GM23338 (cell line): ENCODE data around the gene SERINC1. TPM values are rescaled to one million over a fixed set of nuclear protein-coding genes. Genes with fewer than 3 reads are reported as not detected.

Experiments used
- ATAC-seq: fragments of 200-7000 bp; cut with Tn5 transposase; 3 replicates; pipeline ENCODE4 v1.9.1; 2020
- DNase-seq: peaks from one replicate; pipeline ENCODE4 v3.0.0-alpha.2; 2015; ENCODE audit warnings: low spot score
- H2AFZ ChIP-seq: fragments of 200-600 bp; sonication (generic); 2 replicates; pipeline ENCODE4 v1.8.0; 2016; ENCODE audit warnings: antibody characterized with exemption, mild to moderate bottlenecking, moderate library complexity
- H3F3A ChIP-seq: fragments of 200-600 bp; sonication (generic); replicated peaks from 2 replicates; pipeline ENCODE4 v1.8.0; 2017; ENCODE audit warnings: antibody characterized with exemption, mixed run types, low read depth
- H3K27ac ChIP-seq: fragments of 200-600 bp; sonication (generic); 2 replicates; pipeline ENCODE4 v1.6.1; 2016; ENCODE audit warnings: low read depth
- H3K27me3 ChIP-seq: fragments of 200-600 bp; sonication (generic); 2 replicates; pipeline ENCODE4 v1.8.0; 2016; ENCODE audit warnings: mild to moderate bottlenecking, mixed run types, moderate library complexity; ENCODE audit not compliant: insufficient read depth
- H3K36me3 ChIP-seq: fragments of 200-600 bp; sonication (generic); 2 replicates; pipeline ENCODE4 v1.8.0; 2016; ENCODE audit warnings: mild to moderate bottlenecking; ENCODE audit not compliant: insufficient read depth
- H3K4me1 ChIP-seq: fragments of 200-600 bp; sonication (generic); 2 replicates; pipeline ENCODE4 v1.8.0; 2016; ENCODE audit warnings: mild to moderate bottlenecking, moderate library complexity; ENCODE audit not compliant: insufficient read depth
- H3K4me2 ChIP-seq: fragments of 200-600 bp; sonication (generic); 2 replicates; pipeline ENCODE4 v1.7.1; 2017; ENCODE audit warnings: mixed run types
- H3K4me3 ChIP-seq: fragments of 200-600 bp; sonication (generic); 2 replicates; pipeline ENCODE4 v1.6.1; 2016; ENCODE audit warnings: mixed run types
- H3K79me2 ChIP-seq: fragments of 200-600 bp; sonication (generic); replicated peaks from 2 replicates; pipeline ENCODE4 v1.8.0; 2017; ENCODE audit warnings: mild to moderate bottlenecking; ENCODE audit not compliant: insufficient read depth
- H3K9me2 ChIP-seq: fragments of 200-600 bp; sonication (generic); 2 replicates; pipeline ENCODE4 v1.8.0; 2017; ENCODE audit not compliant: insufficient read depth
- H4K20me1 ChIP-seq: fragments of 200-600 bp; sonication (generic); replicated peaks from 2 replicates; pipeline ENCODE4 v1.8.0; 2017; ENCODE audit warnings: mild to moderate bottlenecking; ENCODE audit not compliant: insufficient read depth
- H3K27ac Mint-ChIP-seq: 2 replicates; pipeline ENCODE4 v1.8.0; 2020; ENCODE audit warnings: inconsistent platforms, mild to moderate bottlenecking, moderate library complexity, mixed read lengths
- H3K27me3 Mint-ChIP-seq: 3 replicates; pipeline ENCODE4 v1.8.0; 2022; ENCODE audit warnings: low read depth, mild to moderate bottlenecking, moderate library complexity, mixed read lengths, inconsistent platforms; ENCODE audit not compliant: insufficient read depth, poor library complexity
- H3K36me3 Mint-ChIP-seq: 3 replicates; pipeline ENCODE4 v1.8.0; 2021; ENCODE audit warnings: low read depth, mild to moderate bottlenecking, inconsistent platforms, moderate library complexity, mixed read lengths
- H3K4me1 Mint-ChIP-seq: 3 replicates; pipeline ENCODE4 v1.8.0; 2020; ENCODE audit warnings: mild to moderate bottlenecking, inconsistent platforms, mixed read lengths
- H3K4me3 Mint-ChIP-seq: 3 replicates; pipeline ENCODE4 v1.8.0; 2021; ENCODE audit warnings: moderate library complexity, mild to moderate bottlenecking, inconsistent platforms, mixed read lengths
- H3K9me3 Mint-ChIP-seq: 3 replicates; pipeline ENCODE4 v1.8.0; 2020; ENCODE audit warnings: moderate library complexity, mild to moderate bottlenecking, inconsistent platforms, mixed read lengths
- CREB1 ChIP-seq: fragments of 250-450 bp; sonication (Bioruptor Pico); IDR thresholded peaks from 2 replicates; pipeline ENCODE4 v1.5.0; 2020; ENCODE audit warnings: low read depth, mild to moderate bottlenecking, moderate library complexity
- EZH2phosphoT487 ChIP-seq: fragments of 200-600 bp; sonication (generic); IDR thresholded peaks from one replicate; pipeline ENCODE4 v1.8.1; 2018; ENCODE audit warnings: antibody characterized with exemption; ENCODE audit not compliant: unreplicated experiment
- JUNB ChIP-seq: IDR thresholded peaks from one replicate; pipeline ENCODE4 v1.6.1; 2016; ENCODE audit warnings: antibody characterized with exemption; ENCODE audit not compliant: unreplicated experiment
- POLR2AphosphoS5 ChIP-seq: IDR thresholded peaks from 2 replicates; pipeline ENCODE4 v1.6.1; 2016; ENCODE audit warnings: antibody characterized with exemption, low read depth
- STAT1 ChIP-seq: IDR thresholded peaks from one replicate; pipeline ENCODE4 v1.6.1; 2016; ENCODE audit warnings: antibody characterized with exemption; ENCODE audit not compliant: unreplicated experiment
- ZNF331 ChIP-seq: fragments of 250-450 bp; sonication (Bioruptor Pico); IDR thresholded peaks from 2 replicates; pipeline ENCODE4 v1.5.0; 2020; ENCODE audit warnings: low read depth, mild to moderate bottlenecking, moderate library complexity
- ZNF462 ChIP-seq: fragments of 250-450 bp; sonication (Bioruptor Pico); IDR thresholded peaks from 2 replicates; pipeline ENCODE4 v1.5.0; 2020; ENCODE audit warnings: mild to moderate bottlenecking, moderate library complexity
- long read RNA-seq: library from polyadenylated mRNA; unstranded; transcript quantifications from one replicate; pipeline ENCODE4 v2.0.0, GENCODE V29; 2020; ENCODE audit not compliant: unreplicated experiment
- polyA plus RNA-seq: library from polyadenylated mRNA; unstranded; fragments of >200 nt; fragmentation: Nextera tagmentation; extraction: Ambion mirVana; gene quantifications from 2 replicates; pipeline ENCODE4 v1.2.1, GENCODE V29; 2016
- total RNA-seq: library from RNA; depleted of rRNA; stranded (reverse); fragments of >200 nt; shearing (Covaris generic); gene quantifications from 2 replicates; pipeline ENCODE4 v1.2.3, GENCODE V29; 2014; rRNA removed

Gene SERINC1
- total RNA-seq (41.8 and 43.0 TPM in 2 replicates), polyA plus RNA-seq (15.4 and 17.6 TPM in 2 replicates)
- long read RNA-seq, transcript SERINC1-201 (10 exons, 3,137 nt), result major isoform, 6 of 11 reads
- long read RNA-seq, partial matches to known transcripts, result 5 of 11 reads
- long read RNA-seq, other reads (novel, unspliced or antisense), result 0 of 11 reads

- no peaks in the 10 kb centered on the region for H3K9me3 Mint-ChIP-seq
- H4K20me1 ChIP-seq, result peaks cover 16% of the 10 kb centered on the region; the same call in 1 of the 2 replicates
Measured at GRCh38 chr6:122471107-122472021, at the start of gene SERINC1. SERINC1 (minus strand) TSS chr6:122471807; CDS start chr6:122471737, 70 bp downstream.

More at GRCh38 chr6:122471107-122472021, at the start of gene SERINC1:
- peak within 1 kb of the TSS; percentile 88 for H2AFZ ChIP-seq
- no peaks in the 10 kb centered on the region for H3K9me2 ChIP-seq
- H3K27ac ChIP-seq, result peak within 1 kb of the TSS; percentile 96
- H3K36me3 ChIP-seq, result no peaks in the 10 kb centered on the region
- Mint-ChIP-seq H3K27me3 (peaks cover 9% of the 10 kb centered on the region), H3K4me1 (peaks cover 9% of the 10 kb centered on the region; the same call in 2 of the 3 replicates), H3K36me3 (no peaks in the 10 kb centered on the region; the same call in 1 of the 3 replicates), H3K27ac (peak within 1 kb of the TSS; percentile 98), H3K4me3 (peak within 1 kb of the TSS; percentile 98)
- H3K79me2 ChIP-seq, result peaks cover 50% of the 10 kb centered on the region
- ATAC-seq (peak; percentile 98), DNase-seq (peak; percentile 93)
- 0 out of 2 replicates have a peak, but pooled peaks cover 3% of the 10 kb centered on the region for H3K4me1 ChIP-seq
- H3K4me3 ChIP-seq, result peak within 1 kb of the TSS; percentile 91
- no peaks in the 10 kb centered on the region for H3F3A ChIP-seq
- peak within 1 kb of the TSS; percentile 90 for H3K4me2 ChIP-seq
- peak; percentile 87 for TF ChIP-seq POLR2AphosphoS5
- TF ChIP-seq ZNF462, result no peak
- no peak for TF ChIP-seq JUNB
- peak; percentile 89 for TF ChIP-seq CREB1
- TF ChIP-seq EZH2phosphoT487, result no peak
- TF ChIP-seq STAT1, result no peak
- TF ChIP-seq ZNF331 (CRISPR knock-in tag), result no peak
- H3K27me3 ChIP-seq, result no peaks in the 10 kb centered on the region
